Prostate gland (tissue), 2 donors: ENCODE results near the gene DSTN.

Experiments used
- POLR2A ChIP-seq: fragments of 450-650 bp; IDR thresholded peaks from one replicate; pipeline ENCODE4 v1.6.1; 2016; ENCODE audit warnings: antibody characterized with exemption, mild to moderate bottlenecking
- POLR2AphosphoS5 ChIP-seq: sonication (generic); formaldehyde crosslinking; IDR thresholded peaks from one replicate; pipeline ENCODE4 v1.6.1; 2017; ENCODE audit warnings: antibody characterized with exemption
- TF ChIP-seq, protein P1 (sequence below), 4 experiments: fragments of 200-600 bp in 2 of 4; fragments of 450-650 bp in 2 of 4; sonication (generic) in 2 of 4; IDR thresholded peaks; 1 replicate in 3 of 4; 2 replicates in 1 of 4; pipeline ENCODE4 v1.5.1; 2016 to 2019; ENCODE audit warnings: antibody characterized with exemption in 4 of 4, mild to moderate bottlenecking in 2 of 4, moderate library complexity in 2 of 4

DNA sequence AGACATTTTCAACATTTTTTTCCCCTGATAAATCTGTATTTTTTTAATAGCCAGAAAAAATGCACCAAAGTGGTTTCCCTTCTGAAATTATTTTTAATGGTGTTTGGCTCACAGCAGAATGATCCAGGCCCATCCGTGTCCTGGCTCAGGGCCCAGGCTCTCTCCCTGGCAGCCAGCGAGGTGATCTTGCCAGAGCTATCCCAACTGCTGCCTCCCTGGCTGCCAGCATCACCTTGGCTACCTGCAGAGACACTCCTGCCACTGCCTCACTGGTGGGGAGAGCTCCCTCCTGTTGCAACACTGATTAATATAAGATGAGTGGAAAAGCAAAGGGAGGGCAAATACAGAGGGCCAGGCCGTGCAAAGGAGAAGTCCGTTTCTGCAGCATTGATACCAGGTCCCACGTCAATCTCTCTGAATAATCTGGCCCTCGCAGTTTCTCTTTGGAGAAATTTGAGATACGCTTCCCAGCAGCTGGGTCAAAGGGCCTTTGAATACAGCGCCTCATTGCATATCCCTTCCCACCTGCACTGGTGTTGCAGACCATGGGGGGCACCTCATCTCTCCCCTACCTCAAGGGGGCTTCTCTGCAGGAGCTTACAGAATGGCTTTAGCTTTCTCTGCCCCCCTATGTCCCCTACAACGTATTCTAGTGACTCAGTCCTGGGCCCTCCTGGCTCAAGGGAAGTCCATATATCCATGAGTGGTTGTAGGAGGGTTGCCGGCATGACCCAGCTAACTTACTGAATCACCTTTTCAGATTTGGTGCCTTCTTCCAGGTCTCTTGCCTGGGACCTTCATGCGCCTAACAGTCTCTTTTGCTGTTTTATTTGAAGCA lies 12.8 kb upstream of the DSTN start:
- TF ChIP-seq, protein P1, sequence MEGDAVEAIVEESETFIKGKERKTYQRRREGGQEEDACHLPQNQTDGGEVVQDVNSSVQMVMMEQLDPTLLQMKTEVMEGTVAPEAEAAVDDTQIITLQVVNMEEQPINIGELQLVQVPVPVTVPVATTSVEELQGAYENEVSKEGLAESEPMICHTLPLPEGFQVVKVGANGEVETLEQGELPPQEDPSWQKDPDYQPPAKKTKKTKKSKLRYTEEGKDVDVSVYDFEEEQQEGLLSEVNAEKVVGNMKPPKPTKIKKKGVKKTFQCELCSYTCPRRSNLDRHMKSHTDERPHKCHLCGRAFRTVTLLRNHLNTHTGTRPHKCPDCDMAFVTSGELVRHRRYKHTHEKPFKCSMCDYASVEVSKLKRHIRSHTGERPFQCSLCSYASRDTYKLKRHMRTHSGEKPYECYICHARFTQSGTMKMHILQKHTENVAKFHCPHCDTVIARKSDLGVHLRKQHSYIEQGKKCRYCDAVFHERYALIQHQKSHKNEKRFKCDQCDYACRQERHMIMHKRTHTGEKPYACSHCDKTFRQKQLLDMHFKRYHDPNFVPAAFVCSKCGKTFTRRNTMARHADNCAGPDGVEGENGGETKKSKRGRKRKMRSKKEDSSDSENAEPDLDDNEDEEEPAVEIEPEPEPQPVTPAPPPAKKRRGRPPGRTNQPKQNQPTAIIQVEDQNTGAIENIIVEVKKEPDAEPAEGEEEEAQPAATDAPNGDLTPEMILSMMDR (IDR thresholded peaks at IDR 0.05): no peak
- TF ChIP-seq POLR2A (no peak), POLR2AphosphoS5 (peak; percentile 78)
